Measurements from ENCODE around the gene SDK1. TPM values are rescaled to one million over a fixed set of nuclear protein-coding genes. Genes with fewer than 3 reads are reported as not detected.
"Not testable (repeated sequence)": the region's sequence is repeated elsewhere in the genome, so short reads cannot be mapped to it uniquely, and the experiment has no call there.

Gene SDK1
- polyA plus RNA-seq, 1 donor = 7.1 TPM

GRCh38 chr7:3924277-3924676, 623.2 kb downstream of the SDK1 start:
- no peak for DNase-seq

- DNase-seq = no peak
These were observed 626.5 kb downstream of the SDK1 start for GRCh38 chr7:3927446-3928110.

DNA sequence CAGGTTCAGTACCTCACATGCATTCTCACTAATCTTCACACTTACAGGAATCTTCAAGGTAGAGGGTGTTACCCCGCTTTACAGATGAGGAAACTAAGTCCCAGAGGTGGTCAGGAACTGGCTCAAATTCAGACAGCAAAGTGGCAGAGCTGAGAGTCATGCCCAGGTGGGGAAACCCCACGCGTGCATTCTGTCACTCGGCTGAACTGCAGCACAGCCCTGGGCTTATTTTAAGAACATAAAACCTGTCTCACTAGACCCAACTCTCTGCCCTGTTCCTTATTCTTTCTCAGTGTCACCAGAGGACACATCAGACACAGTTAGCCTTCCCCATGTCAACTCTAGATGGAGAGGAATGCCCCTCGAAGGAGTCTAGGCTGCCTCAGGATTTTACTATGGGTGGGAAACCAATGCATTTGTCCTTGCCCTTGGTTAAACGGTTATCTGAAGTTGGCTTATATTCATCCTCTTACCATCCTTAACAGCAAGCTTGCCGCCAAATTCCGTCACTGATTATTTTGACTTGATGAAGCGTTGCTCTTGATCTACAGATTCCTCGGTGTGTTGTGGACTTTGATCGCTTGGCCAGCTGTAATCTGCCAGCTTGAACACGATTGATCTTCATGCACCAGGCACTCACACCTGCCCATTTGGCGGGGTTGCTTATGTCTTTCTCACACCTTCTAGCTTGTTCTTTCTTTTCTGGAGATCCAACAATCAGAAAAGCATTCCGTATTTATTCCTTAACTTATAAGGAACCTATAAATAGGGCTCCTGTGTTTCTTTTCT, 627.9 kb downstream of the SDK1 start:
- DNase-seq = no peak

- no peak for DNase-seq
These were observed 630.8 kb downstream of the SDK1 start for GRCh38 chr7:3931843-3932242.

DNA sequence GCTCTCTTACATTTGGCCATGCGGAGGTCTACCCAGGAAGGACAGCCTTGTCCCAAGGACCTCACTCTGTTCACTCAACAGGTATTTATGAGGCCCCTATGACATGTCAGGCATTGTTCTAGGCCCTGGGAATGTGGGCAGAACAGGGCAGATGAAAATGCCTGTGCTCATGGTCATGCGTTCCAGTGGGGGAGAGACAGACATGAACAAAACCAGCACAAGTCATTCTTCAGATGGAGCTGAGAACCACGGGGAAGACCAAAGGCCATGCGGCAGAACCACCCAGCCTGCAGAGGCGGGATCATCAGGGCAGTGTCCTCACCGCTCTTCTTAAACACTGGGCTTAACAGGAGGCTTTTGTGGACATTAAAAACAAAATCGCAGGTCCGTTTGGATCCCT, 636.1 kb downstream of the SDK1 start:
- no peak for DNase-seq

DNA sequence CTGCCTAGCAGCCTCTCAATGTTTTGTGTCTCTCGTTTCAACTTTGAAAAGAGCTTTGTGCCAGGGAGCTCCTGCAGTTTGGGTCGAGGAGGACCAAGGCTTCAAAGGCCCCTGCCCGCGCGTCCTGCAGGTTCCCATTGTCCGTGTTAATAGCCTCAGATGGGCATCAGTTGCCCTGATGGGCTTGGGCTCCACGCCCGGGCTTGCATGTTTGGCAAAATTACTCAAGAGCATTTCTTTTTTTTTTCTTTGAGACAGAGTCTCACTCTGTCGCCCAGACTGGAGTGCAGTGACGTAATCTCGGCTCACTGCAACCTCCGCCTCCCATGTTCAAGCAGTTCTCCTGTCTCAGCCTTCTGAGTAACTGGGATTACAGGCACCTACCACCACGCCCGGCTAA, 636.6 kb downstream of the SDK1 start:
- DNase-seq = no peak

DNA sequence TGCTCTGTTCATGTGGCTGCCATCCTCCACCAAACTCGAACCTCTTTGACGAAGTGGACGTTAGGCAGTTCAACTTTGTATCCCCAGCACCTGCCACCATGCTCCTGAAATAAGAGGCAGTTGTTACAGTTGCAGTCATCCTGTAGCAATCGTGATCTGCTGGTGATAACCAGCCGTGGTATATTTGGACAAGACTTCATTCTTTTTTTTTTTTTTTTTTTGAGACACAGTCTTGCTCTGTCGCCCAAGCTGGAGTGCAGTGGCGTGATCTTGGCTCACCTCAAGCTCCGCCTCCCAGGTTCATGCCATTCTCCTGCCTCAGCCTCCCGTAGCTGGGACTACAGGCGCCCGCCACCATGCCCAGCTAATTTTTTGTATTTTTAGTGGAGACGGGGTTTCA, 640.7 kb downstream of the SDK1 start:
- DNase-seq = not testable (repeated sequence)

DNA sequence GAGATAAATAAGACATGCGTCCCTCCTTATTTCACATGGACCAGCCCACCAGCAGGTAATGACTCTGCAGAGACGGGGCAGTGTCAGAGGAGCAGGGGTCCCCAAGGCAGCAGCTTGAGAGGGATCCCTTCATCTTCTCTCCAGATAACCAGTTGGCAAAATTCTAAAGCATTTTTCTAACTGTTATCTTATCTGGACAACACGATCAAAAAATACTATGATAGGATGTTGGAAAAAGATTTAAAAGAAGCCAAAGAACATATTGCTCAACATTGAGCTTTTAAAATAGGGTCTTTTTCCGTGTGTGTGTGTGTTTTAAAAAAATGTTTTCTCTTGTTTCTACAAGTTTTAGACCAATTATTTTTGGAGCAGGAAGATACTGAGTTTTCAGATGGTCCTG, 641.2 kb downstream of the SDK1 start:
- DNase-seq = no peak

GRCh38 chr7:3942816-3943745, 642.0 kb downstream of the SDK1 start:
- no peak for DNase-seq

DNA sequence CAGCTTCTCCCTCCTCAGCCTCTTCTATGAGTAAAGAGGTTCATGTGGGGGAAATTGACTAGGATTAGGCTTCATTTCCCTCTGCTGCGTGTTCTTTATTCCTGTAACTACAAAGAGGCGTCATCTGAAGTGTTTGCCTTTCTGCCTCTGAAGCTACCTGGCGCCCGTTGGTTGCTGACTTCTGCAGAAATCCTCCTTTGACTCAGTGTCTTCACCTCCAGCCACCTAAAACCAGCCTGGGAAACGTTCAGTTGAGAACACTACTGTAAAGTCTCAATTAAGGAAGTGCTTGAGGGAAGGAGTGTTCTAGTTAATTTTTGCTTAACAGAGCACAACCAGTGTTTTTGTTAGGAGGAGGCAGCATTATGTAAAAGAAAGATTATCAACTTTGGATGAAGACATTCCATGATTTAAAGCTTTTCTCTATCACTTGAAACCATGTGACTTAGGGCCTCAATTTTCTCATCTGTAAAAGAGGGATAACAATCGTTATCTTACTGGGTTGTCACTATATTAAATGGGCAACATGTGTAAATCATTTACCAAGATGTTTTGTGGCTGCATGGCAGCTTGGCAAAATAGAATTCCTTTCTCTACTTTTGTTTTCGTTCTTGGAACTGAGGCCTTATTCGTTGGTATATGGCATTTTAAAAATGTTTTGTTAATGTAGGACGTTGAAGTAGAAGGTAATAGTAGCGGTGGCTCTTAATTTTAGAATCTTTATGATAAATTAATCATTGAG, 642.9 kb downstream of the SDK1 start:
- DNase-seq = no peak

DNA sequence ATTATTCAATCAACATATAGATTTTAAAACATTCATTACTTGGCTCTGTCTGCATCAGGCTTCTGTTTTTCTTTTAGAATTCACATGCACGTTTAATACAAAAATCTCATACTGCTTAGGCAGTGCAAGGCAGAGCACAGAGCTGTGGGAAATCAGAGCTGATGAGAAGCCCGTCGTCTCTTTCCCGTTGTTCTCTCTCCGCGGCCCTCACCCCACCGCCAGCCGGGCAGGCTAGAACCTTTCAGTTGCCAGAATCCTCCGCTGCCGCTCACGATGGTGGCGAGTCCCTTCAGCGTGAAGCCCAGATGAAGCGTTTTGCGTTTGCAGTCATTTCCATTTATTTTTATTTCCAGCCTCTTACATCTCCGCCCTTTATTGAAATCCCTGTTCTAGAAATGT, 648.2 kb downstream of the SDK1 start:
- no peak for DNase-seq

GRCh38 chr7:3950249-3950648, 649.2 kb downstream of the SDK1 start:
- no peak for DNase-seq

DNA sequence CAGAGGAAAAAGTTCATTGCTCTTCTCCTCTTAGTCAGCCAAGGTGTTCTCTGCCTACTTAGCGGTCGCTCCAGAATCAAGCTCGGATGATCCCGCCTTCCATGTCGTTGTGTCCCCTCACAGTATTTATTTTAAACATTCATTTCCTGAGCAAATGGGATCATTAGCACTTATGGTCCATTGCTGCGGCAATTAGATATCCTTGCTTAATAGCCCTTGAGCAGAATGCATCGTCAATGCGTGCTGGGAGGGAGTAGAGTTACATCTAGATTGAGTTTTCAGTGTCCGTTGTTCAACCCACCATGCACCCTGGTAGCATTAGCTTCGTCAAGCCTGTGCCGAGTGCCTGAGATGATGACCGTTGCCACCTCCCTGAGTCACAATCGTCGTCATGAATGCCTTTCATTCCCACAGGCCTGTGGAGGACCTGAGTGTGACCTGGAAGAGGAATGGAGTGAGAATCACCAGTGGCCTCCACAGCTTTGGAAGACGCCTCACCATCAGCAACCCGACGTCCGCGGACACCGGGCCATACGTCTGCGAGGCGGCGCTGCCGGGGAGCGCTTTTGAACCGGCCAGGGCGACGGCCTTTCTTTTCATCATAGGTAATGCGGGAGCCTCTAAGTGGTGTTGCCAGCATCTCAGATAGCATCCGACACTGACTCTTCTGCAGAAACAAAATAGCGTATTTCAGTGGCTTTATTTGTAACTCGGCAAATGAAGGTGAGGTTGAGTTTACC, 650.4 kb downstream of the SDK1 start:
- DNase-seq = no peak

- DNase-seq = no peak
These were observed 652.1 kb downstream of the SDK1 start for GRCh38 chr7:3953133-3953532.

DNA sequence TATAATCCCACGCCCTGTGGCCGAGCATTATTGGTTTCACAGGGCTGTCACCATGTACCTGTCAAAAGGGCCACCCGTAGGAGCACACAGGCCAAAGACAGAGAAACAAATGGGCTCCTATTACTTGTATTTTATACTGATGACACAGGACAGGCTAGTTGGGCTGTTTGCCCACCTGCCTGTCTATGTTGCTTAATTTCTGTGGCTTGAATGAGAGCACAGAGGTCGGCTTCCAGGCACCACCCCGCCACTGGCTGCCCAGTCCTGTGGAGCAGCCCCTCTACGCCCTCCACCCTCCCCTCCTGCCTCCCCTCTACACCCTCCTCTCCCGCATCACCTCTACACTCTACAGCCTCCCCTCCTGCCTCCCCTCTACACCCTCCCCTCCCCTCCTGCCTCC, 652.9 kb downstream of the SDK1 start:
- no peak for DNase-seq

- no peak for DNase-seq
These were observed 654.0 kb downstream of the SDK1 start for GRCh38 chr7:3955026-3955425.

DNA sequence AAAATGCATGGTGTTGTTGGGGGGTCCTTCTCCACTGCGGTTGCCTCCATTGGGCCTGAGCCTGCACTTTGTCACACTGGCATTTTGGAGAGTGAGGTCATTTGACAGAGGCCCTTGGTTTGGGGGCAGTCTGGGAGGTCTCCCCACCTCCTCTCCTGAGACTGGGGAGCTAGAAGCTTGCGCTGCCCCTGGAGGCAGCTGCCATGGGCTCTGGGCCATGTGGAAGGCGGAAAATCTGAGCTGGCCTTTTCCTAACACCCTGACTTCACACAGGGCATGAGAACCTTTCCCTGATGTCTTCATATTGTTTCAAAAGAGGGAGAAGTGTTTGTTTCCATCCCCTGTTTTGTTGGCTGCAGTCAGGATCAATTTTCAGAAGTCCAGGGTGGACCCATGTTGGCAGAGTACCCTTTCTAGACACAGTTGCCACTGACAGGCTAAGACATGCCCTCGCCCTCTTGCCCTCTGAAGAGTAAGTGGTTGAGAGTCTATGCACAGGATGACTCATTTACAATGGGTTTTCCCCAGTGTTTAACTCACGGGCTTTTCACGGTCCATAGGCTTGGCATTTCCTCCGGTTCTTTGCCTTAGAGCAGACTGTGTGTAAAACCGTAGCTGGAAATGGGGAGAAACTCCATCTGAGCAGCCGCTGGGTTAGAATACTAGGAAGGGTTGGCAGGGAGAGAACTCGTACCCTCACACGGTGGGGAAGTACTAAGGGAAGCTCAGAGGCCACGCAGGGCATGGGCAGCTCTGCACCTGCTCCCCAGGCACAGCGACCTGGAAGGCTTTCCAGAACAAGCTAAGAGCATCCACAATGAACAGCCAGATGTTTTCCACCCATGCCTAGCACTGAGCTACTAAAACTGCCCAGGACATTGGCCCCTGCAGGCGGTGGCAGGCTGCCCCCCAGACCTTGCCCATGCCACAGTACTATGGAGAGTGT, 655.0 kb downstream of the SDK1 start:
- no peak for DNase-seq

- no peak for DNase-seq
These were observed 655.9 kb downstream of the SDK1 start for GRCh38 chr7:3956949-3957348.

DNA sequence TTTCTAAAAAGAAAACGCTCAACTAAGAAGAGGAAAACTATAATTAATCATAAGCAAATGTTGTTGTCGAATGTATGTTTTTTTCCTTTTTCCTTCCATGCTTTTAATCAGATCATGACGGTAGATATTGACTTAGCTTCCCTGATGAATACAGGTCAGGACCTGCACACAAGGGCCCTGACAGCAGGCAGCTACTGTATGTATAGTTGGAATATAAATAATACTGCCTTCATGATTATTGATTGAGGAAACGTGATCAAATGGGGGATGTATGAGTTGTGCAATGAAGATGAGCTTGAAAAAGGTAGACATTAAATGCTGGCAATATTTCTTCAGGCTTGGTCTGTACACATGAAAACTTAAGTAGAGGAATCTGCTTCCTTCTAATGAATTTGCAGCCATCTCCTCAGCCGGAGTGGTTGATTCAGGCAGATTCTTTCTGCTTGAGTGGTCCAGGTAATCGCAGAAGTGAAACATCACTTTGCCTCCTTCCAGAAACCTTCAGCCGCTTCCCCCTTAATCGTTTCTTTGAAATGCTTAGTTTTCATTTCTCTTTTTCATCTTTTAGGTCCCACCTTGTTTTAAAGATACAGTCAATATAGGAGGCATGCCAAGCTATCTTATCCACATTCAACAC, 656.5 kb downstream of the SDK1 start:
- no peak for DNase-seq

DNA sequence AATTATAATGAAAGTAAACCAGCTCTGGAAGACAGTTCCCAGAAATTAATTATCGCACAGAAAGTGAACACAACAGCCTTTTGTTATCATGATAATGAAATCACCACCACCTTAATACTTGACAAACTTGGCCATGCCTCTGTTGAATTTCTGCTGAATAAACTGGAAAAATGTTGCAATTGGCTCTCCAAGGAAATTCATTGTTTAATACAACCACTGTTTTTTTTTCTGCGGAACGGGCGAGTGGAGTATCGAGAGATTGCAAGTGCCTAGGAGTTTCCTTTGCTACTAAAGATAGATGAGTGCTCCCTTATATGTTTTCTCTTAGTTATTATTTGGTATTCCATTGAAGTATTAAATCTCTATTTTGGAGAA, 657.0 kb downstream of the SDK1 start:
- DNase-seq = no peak
